SU-DHL-6 (cell line): ENCODE results near the gene CCDC187.

Experiments used
- H2AFZ ChIP-seq: fragments of 200-600 bp; sonication (generic); 2 replicates; pipeline ENCODE4 v1.6.1; 2014; ENCODE audit warnings: low read depth, mild to moderate bottlenecking, moderate library complexity, mixed read lengths, antibody characterized with exemption, low read length; ENCODE audit not compliant: severe bottlenecking
- H3F3A ChIP-seq: fragments of 200-600 bp; shearing (Covaris generic); 2 replicates; pipeline ENCODE4 v1.6.0; 2016; ENCODE audit warnings: antibody characterized with exemption, mild to moderate bottlenecking; ENCODE audit not compliant: insufficient read depth
- H3K27ac ChIP-seq: fragments of 200-600 bp; sonication (generic); 2 replicates; pipeline ENCODE4 v1.5.1; 2016; ENCODE audit warnings: low read depth, mild to moderate bottlenecking, low read length, moderate library complexity, mixed read lengths
- H3K27me3 ChIP-seq: fragments of 200-600 bp; sonication (generic), shearing (Covaris generic); 2 replicates; pipeline ENCODE4 v1.6.0; 2014; ENCODE audit warnings: mild to moderate bottlenecking, low read length
- H3K36me3 ChIP-seq: fragments of 200-600 bp; sonication (generic); 2 replicates; pipeline ENCODE4 v1.6.1; 2014; ENCODE audit warnings: mild to moderate bottlenecking, low read length, mixed read lengths
- H3K4me2 ChIP-seq: fragments of 300-600, 200-600 bp; shearing (Covaris generic), sonication (generic); 2 replicates; pipeline ENCODE4 v1.6.0; 2014; ENCODE audit warnings: low read length, low read depth, mild to moderate bottlenecking; ENCODE audit not compliant: poor library complexity, severe bottlenecking
- H3K4me3 ChIP-seq: fragments of 200-600 bp; sonication (generic); 2 replicates; pipeline ENCODE4 v1.5.1; 2014; ENCODE audit warnings: antibody characterized with exemption, low read length, mild to moderate bottlenecking, mixed read lengths; ENCODE audit not compliant: insufficient read depth, poor library complexity, severe bottlenecking
- H3K79me2 ChIP-seq: fragments of 200-600 bp; sonication (generic); 2 replicates; pipeline ENCODE4 v1.6.1; 2014; ENCODE audit warnings: mild to moderate bottlenecking, low read length, moderate library complexity; ENCODE audit not compliant: insufficient read depth
- H3K9ac ChIP-seq: fragments of 200-600 bp; sonication (generic); 2 replicates; pipeline ENCODE4 v1.7.0; 2014; ENCODE audit warnings: mild to moderate bottlenecking, low read length
- H3K9me2 ChIP-seq: fragments of 200-600 bp; sonication (generic); replicated peaks from 2 replicates; pipeline ENCODE4 v1.6.1; 2014; ENCODE audit warnings: low read length; ENCODE audit not compliant: insufficient read depth
- H3K9me3 ChIP-seq: fragments of 200-600 bp; sonication (generic); 2 replicates; pipeline ENCODE4 v1.6.1; 2014; ENCODE audit warnings: low read length, mixed read lengths; ENCODE audit not compliant: insufficient read depth
- H4K20me1 ChIP-seq: fragments of 200-600 bp; sonication (generic); 2 replicates; pipeline ENCODE4 v1.6.1; 2014; ENCODE audit warnings: low read depth, mild to moderate bottlenecking, antibody characterized with exemption, low read length, moderate library complexity, mixed read lengths
- CTCF ChIP-seq: fragments of 200-600 bp; sonication (generic); IDR thresholded peaks from one replicate; pipeline ENCODE4 v1.5.1; 2017; ENCODE audit warnings: antibody characterized with exemption, mild to moderate bottlenecking, low read length, moderate library complexity; ENCODE audit not compliant: insufficient read depth, poor library complexity, severe bottlenecking
- EZH2phosphoT487 ChIP-seq: fragments of 200-600 bp; sonication (generic), shearing (Covaris generic); conservative IDR thresholded peaks from 2 replicates; pipeline ENCODE4 v1.6.1; 2018; ENCODE audit warnings: mild to moderate bottlenecking, antibody characterized with exemption, low read length, moderate library complexity, mixed read lengths

CCDC187 gene

GRCh38 chr9:136230773-136231172, 73.1 kb downstream of the CCDC187 start:
- H4K20me1 ChIP-seq, result no peaks in the 10 kb centered on the region
- H3K9ac ChIP-seq, result no peak overlapping the region
- no peak overlapping the region for H3K4me3 ChIP-seq
- H3K9me3 ChIP-seq, result no peaks in the 10 kb centered on the region
- peaks cover 13% of the 10 kb centered on the region for H3F3A ChIP-seq
- TF ChIP-seq EZH2phosphoT487, result no peak
- no peak for TF ChIP-seq CTCF
- no peaks in the 10 kb centered on the region for H3K36me3 ChIP-seq
- no peak overlapping the region for H2AFZ ChIP-seq
- H3K79me2 ChIP-seq, result peaks cover 81% of the 10 kb centered on the region
- no peak overlapping the region for H3K4me2 ChIP-seq
- H3K9me2 ChIP-seq, result no peaks in the 10 kb centered on the region
- no peak overlapping the region for H3K27ac ChIP-seq
- H3K27me3 ChIP-seq, result no peaks in the 10 kb centered on the region

GRCh38 chr9:136230365-136230764, 73.5 kb downstream of the CCDC187 start:
- Histone ChIP-seq H3K9me3 (no peaks in the 10 kb centered on the region), H3K9me2 (no peaks in the 10 kb centered on the region), H3K79me2 (peaks cover 78% of the 10 kb centered on the region), H3K4me2 (no peak overlapping the region), H2AFZ (no peak overlapping the region), H3K27ac (no peak overlapping the region), H3K36me3 (no peaks in the 10 kb centered on the region), H3K4me3 (no peak overlapping the region), H3F3A (peaks cover 17% of the 10 kb centered on the region), H4K20me1 (no peaks in the 10 kb centered on the region), H3K9ac (no peak overlapping the region), H3K27me3 (no peaks in the 10 kb centered on the region)
- no peak for TF ChIP-seq CTCF
- no peak for TF ChIP-seq EZH2phosphoT487

- no peaks in the 10 kb centered on the region for H3K9me2 ChIP-seq
- no peaks in the 10 kb centered on the region for H4K20me1 ChIP-seq
- H3K9me3 ChIP-seq, result no peaks in the 10 kb centered on the region
- no peak overlapping the region for H3K4me2 ChIP-seq
- peaks cover 70% of the 10 kb centered on the region for H3K79me2 ChIP-seq
- no peaks in the 10 kb centered on the region for H3K27me3 ChIP-seq
- H3K4me3 ChIP-seq, result no peak overlapping the region
- no peak overlapping the region for H3K27ac ChIP-seq
- H3F3A ChIP-seq, result peaks cover 27% of the 10 kb centered on the region
- H3K9ac ChIP-seq, result no peak overlapping the region
- TF ChIP-seq CTCF, result no peak
- H2AFZ ChIP-seq, result no peak overlapping the region
- no peaks in the 10 kb centered on the region for H3K36me3 ChIP-seq
Observed at GRCh38 chr9:136229096-136230065, 74.5 kb downstream of the CCDC187 start.
